Endothelial cell (in vitro differentiated cells): ENCODE data around the gene PSMG3. TPM values are rescaled to one million over a fixed set of nuclear protein-coding genes. Genes with fewer than 3 reads are reported as not detected.

Experiments used
- DNase-seq: peaks from one replicate; pipeline ENCODE4 v3.0.0; 2021; ENCODE audit warnings: low spot score
- H3K27ac Mint-ChIP-seq: one replicate; pipeline ENCODE4 v1.8.0; 2021; ENCODE audit warnings: mixed read lengths, inconsistent platforms; ENCODE audit not compliant: unreplicated experiment
- H3K27me3 Mint-ChIP-seq: one replicate; pipeline ENCODE4 v1.8.0; 2021; ENCODE audit warnings: mild to moderate bottlenecking, moderate library complexity, mixed read lengths, inconsistent platforms; ENCODE audit not compliant: unreplicated experiment
- H3K36me3 Mint-ChIP-seq: one replicate; pipeline ENCODE4 v1.8.0; 2021; ENCODE audit warnings: mild to moderate bottlenecking, low read depth, mixed read lengths, inconsistent platforms; ENCODE audit not compliant: unreplicated experiment
- H3K4me1 Mint-ChIP-seq: one replicate; pipeline ENCODE4 v1.8.0; 2021; ENCODE audit warnings: mild to moderate bottlenecking, mixed read lengths, inconsistent platforms; ENCODE audit not compliant: unreplicated experiment
- H3K4me3 Mint-ChIP-seq: one replicate; pipeline ENCODE4 v1.8.0; 2021; ENCODE audit warnings: mild to moderate bottlenecking, mixed read lengths, inconsistent platforms; ENCODE audit not compliant: unreplicated experiment
- H3K9me3 Mint-ChIP-seq: one replicate; pipeline ENCODE4 v1.8.0; 2021; ENCODE audit warnings: mixed read lengths, inconsistent platforms; ENCODE audit not compliant: unreplicated experiment
- total RNA-seq: library from RNA; stranded (reverse); fragmentation: NEBNext Ultra II Directional; extraction: Animal tissue kit (Norgen Biotek cat#: 25700); gene quantifications from one replicate; pipeline ENCODE4 v1.2.1, GENCODE V29; 2021; ENCODE audit not compliant: unreplicated experiment
- TF ChIP-seq, protein P1 (sequence below): fragments of 200-600 bp; sonication (generic); IDR thresholded peaks from one replicate; pipeline ENCODE4 v1.5.0; 2021; ENCODE audit warnings: antibody characterized with exemption; ENCODE audit not compliant: unreplicated experiment

Gene PSMG3
- total RNA-seq, 1 donor from 2014 or later, result 20.3 TPM

GRCh38 chr7:1552200-1552599 is 17.6 kb downstream of the PSMG3 start:
- Mint-ChIP-seq H3K4me3 (no peak overlapping the region), H3K4me1 (peaks cover 2% of the 10 kb centered on the region), H3K36me3 (no peaks in the 10 kb centered on the region), H3K27me3 (peaks cover 3% of the 10 kb centered on the region), H3K9me3 (no peaks in the 10 kb centered on the region), H3K27ac (no peak overlapping the region)
- TF ChIP-seq, protein P1, sequence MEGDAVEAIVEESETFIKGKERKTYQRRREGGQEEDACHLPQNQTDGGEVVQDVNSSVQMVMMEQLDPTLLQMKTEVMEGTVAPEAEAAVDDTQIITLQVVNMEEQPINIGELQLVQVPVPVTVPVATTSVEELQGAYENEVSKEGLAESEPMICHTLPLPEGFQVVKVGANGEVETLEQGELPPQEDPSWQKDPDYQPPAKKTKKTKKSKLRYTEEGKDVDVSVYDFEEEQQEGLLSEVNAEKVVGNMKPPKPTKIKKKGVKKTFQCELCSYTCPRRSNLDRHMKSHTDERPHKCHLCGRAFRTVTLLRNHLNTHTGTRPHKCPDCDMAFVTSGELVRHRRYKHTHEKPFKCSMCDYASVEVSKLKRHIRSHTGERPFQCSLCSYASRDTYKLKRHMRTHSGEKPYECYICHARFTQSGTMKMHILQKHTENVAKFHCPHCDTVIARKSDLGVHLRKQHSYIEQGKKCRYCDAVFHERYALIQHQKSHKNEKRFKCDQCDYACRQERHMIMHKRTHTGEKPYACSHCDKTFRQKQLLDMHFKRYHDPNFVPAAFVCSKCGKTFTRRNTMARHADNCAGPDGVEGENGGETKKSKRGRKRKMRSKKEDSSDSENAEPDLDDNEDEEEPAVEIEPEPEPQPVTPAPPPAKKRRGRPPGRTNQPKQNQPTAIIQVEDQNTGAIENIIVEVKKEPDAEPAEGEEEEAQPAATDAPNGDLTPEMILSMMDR, result no peak
- no peak for DNase-seq

GRCh38 chr7:1550846-1551155 is 19.0 kb downstream of the PSMG3 start:
- Mint-ChIP-seq H3K36me3 (no peaks in the 10 kb centered on the region), H3K4me3 (no peak overlapping the region), H3K4me1 (no peaks in the 10 kb centered on the region), H3K9me3 (no peaks in the 10 kb centered on the region), H3K27me3 (peaks cover 1% of the 10 kb centered on the region), H3K27ac (no peak overlapping the region)
- TF ChIP-seq, protein P1, result no peak
- DNase-seq, result no peak

GRCh38 chr7:1550005-1550845 is 19.6 kb downstream of the PSMG3 start:
- TF ChIP-seq, protein P1, result no peak
- Mint-ChIP-seq H3K9me3 (no peaks in the 10 kb centered on the region), H3K36me3 (no peaks in the 10 kb centered on the region), H3K27ac (no peak overlapping the region), H3K4me3 (no peak overlapping the region), H3K4me1 (no peaks in the 10 kb centered on the region), H3K27me3 (no peaks in the 10 kb centered on the region)
- no peak for DNase-seq

DNA sequence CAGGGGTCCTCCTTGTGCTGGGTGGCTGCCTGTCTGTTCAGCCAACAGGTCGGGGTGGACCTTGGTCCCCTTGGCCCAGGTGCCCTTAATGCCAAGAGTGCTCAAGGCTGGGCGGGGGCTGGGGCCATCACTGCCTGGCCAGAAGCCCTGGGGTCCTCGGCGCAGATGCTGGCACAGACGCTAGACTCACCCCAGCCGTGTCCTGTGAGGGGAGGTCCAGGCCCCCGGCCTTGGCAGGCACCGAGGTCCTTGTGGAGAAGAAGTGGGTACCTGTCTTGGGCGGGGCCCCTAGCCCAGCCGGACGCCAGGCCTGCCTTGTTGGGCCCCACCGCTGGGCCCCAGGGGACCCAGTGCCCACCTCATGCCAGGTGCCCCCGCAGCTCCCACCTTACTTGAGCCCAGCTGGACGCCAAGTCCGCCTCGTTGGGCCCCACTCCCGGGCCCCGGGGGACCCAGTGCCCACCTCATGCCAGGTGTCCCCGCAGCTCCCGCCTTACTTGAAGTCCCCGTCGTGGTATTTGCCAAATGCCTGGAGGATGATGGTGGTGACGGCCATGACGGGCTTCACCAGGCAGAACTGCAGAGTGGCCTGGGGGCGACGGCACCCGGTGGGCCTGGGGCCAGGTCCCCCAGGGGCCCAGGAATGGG is 20.4 kb downstream of the PSMG3 start:
- Mint-ChIP-seq H3K4me3 (no peak overlapping the region), H3K27ac (no peak overlapping the region), H3K9me3 (no peaks in the 10 kb centered on the region), H3K4me1 (no peaks in the 10 kb centered on the region), H3K36me3 (no peaks in the 10 kb centered on the region), H3K27me3 (no peaks in the 10 kb centered on the region)
- no peak for DNase-seq
- TF ChIP-seq, protein P1, result no peak

GRCh38 chr7:1548944-1549343 is 20.9 kb downstream of the PSMG3 start:
- Mint-ChIP-seq H3K27me3 (no peaks in the 10 kb centered on the region), H3K4me3 (no peak overlapping the region), H3K9me3 (no peaks in the 10 kb centered on the region)

More at GRCh38 chr7:1548944-1549343, 20.9 kb downstream of the PSMG3 start:
- no peak for DNase-seq
- no peaks in the 10 kb centered on the region for H3K4me1 Mint-ChIP-seq
- no peak overlapping the region for H3K27ac Mint-ChIP-seq
- H3K36me3 Mint-ChIP-seq, result no peaks in the 10 kb centered on the region
- TF ChIP-seq, protein P1, result no peak
